Measurements from ENCODE around the gene VSIR.

The VSIR gene

DNA sequence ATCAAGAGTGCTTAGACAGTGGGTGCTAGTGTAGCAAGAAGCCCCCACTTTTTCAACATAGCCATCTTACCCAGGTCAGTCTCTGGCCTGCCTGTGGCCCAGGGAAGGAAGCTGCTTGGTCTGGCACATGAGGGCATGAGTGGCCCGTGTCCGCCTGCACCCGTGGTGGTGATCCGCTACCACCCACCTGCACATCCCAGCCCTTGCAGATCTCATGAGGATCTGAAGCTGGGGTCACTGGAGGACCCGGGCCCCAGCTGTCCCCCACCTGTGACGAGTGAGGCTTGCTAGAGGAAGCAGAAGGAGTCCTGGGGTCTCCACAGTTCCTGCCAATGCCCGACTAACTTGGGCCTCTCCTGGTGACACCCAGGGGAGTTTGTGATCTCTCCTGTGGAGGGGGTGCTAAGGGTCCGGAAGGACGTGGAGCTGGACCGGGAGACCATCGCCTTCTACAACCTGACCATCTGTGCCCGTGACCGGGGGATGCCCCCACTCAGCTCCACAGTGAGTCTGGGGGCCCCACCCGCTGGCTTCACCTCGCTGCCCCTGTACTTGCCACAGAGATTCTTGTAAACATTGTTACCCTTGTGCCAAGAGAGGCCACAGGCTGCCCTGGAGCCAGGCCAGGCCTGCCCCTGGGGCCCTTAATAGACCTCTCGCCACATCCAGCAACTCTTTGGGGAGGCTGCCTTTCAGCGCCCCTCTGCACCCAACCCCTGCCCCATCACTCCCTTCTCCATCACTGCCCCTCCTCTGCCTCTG lies 10.8 kb upstream of the VSIR start:
- in situ Hi-C loops (cut with HindIII; ENCODE audit: low sequenced_read_pairs) = no loop called here

DNA sequence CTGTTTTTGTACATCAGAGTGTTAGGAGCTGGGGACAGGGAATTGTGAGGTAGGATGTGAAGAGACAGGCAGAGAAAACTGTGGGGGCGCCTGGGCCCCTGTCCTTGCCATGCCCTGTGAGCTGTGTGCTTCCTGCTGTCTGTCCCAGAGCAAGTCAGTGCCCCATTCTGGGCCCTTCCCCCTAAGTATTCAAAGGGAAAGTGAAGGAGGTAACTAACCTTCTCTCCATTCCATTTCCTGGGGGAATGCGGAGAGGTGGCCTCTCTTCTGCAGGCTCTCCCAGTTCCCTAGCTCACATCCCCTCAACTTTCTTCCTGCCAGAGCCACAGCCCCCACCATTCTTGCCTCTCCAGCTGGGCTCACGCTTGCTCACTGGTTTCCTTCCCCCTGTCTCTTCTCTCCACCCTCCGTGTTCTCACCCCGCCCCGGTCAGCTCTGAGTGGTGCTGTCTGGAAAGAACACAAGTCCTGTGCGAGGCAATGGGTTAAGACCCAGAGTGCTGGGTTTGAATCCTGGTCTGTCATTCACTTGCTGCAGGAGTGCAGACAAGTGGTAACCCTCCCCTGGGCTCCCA lies 9.7 kb upstream of the VSIR start:
- in situ Hi-C loops (cut with HindIII; ENCODE audit: low sequenced_read_pairs) = no loop called here

DNA sequence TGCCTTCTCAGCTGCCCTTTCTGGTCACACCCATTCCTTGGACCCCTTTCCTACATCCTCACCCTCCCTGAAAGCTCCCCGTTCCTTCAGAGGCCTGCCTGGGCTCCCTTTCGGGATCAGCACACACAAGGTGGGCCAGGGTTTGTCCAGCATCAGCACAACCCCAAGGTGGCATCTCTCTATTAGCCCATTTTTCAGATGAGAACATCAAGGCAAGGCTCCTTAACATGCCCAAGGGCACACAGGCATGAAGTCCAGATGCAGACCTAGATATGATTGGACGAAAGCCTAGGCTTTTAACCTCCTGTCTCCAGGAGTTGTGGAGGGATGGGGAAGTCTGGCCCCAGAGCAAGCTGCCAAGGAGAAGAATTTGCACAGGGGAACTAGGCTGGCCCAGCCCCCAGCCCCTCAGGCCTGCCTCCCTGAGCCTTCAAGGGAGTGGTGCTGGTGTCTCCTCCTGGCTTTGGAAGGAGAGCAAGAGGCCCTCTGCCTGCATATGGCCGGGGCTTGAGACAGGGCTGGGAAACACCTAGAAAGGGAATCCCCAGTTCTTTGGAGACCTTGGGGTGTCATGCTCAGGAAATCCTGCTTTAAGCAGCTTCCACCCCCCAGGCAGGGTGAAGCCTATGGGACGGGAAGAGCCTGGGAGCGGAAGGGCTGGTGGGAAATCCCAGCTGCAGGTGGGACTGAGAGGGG lies 9.0 kb upstream of the VSIR start:
- in situ Hi-C loops (cut with HindIII; ENCODE audit: low sequenced_read_pairs) = no loop called here

DNA sequence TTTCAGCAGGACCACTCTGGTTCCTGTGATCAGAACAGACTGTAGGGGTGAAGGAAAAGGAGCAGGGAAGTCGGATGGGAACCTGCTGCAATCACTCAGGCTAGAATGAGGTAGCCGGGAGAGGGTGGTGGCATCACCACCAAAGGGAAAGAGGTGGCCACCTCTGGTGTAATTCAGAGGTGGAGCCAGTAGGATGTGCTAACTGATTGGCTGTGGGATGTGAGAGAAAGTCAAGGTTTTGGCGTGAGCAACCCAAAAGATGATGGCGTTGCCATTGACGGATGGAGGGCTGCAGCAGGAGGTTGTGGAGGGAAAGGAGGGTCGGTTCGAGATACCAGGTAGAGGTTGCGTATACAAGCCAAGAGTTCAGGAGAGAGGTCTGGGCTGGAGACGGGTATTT lies 7.4 kb upstream of the VSIR start:
- in situ Hi-C loops (cut with HindIII; ENCODE audit: low sequenced_read_pairs) = no loop called here

DNA sequence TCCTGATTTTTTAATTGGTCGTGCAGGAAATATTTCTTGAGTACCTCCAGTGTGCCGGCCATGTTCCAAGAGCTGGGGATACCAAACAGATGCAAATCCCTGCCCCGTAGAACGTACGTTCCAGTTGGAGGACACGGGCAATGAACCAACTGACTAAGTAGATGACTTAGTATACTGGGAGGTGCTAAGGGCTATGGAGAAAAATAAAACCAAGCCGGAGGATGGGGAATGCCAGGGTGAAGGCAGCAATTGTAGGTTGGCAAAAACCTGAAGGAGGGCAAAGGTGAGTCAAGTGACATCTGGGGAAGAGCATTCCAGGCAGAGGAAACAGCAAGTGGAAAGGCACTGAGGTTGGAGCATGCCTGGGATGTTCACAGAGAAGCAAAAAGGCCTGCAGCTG lies 6.8 kb upstream of the VSIR start:
- in situ Hi-C loops (cut with HindIII; ENCODE audit: low sequenced_read_pairs) = no loop called here

DNA sequence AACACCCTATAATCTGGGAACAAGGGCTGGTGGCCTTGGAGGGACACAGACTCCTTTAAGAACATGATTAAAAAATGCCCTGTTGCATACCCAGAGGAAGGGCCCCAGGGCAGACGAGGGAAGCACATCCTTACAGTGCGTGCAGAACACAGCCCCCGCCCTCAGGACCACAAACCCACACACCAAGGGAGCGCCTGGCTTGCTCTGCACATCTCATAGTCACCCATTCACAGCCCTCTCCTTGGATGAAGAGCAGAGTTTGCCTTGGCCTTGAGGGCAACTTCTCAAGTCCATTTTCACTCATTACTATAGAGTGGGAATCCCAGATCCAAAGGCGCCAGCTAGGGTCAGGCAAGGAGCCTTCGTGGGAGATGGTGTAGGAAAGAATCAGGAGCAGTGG lies 6.3 kb upstream of the VSIR start:
- in situ Hi-C loops (cut with HindIII; ENCODE audit: low sequenced_read_pairs) = no loop called here

DNA sequence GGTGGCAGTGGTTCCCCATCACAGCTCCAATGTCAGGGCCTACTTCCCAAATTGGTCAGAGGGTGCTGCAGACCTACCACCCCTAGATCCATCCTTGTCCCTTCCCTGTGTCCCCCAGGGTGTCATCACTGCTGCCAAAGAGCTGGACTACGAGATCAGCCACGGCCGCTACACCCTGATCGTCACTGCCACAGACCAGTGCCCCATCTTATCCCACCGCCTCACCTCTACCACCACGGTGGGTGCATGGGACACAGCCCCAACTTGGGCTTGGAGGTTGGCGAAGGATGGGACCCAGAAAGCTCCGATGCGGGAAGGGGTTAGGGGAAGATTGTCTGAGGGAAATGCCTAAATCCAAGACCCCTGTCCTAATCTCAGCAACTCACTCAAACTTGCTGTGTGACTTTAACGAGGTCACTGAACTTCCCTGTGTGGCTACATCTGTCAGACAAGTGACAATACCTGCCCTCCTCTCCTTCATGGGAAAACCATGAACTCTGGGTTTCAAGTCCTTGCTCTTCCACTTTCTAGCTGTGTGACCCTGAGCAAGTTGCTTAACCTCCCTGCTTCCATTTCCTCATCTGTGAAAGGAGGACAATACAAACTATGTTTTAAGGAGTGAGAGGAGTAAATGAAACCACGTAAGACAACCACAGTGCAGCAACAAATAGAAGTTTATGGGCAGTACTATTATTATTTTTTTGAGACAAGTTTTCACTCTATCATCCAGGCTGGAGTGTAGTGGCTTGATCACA lies 4.9 kb upstream of the VSIR start:
- in situ Hi-C loops (cut with HindIII; ENCODE audit: low sequenced_read_pairs) = no loop called here

DNA sequence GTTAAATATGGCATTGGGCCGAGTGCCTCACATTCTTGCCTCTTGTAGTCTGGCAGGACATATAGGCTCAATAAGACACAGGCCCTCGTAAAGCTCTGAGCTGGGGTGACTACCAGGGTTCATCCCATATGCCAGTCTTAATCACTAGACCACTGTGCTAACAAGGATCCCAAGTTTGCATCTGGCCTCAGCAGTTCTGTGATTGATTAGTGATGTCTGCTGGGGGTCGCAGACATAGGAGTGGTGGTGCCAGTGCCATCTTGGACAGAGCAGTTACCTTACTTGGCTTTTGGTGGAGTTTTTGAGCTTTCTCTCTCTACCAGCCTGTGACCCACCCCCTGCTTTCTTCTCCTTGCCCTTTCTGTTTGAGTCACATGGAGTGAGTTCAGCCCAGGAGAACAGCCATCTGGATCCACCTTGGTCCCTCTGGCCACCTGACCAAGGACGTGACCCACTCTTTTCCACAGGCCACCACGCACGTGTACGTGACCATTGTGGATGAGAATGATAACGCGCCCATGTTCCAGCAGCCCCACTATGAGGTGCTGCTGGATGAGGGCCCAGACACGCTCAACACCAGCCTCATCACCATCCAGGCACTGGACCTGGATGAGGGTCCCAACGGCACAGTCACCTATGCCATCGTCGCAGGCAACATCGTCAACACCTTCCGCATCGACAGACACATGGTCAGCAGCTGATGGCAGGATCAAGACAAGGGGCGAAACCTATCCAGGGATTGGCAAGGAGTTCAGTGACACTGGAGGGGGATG lies 4.1 kb upstream of the VSIR start:
- in situ Hi-C loops (cut with HindIII; ENCODE audit: low sequenced_read_pairs) = no loop called here

DNA sequence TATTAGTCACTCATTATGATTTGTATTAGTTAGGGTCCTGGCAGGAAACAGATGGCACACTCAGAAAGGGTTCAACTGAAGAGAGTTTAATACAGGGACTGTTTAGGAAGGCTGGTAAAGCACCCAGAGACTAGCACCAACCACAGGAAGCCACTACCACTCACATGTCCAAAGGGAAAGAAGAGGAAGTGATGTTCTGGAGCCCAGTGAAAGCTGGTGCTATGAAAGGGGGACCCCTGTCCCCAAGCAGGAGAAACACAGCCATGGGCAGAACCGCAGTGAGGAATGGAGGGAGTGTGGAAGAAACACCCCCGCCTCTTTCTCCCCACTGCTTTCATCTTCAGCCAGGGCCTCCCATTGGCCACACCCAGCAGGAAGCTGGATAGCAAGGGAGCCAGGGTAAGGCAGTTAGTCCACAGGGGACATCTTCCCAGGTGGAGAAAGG lies 3.2 kb upstream of the VSIR start:
- in situ Hi-C loops (cut with HindIII; ENCODE audit: low sequenced_read_pairs) = no loop called here

DNA sequence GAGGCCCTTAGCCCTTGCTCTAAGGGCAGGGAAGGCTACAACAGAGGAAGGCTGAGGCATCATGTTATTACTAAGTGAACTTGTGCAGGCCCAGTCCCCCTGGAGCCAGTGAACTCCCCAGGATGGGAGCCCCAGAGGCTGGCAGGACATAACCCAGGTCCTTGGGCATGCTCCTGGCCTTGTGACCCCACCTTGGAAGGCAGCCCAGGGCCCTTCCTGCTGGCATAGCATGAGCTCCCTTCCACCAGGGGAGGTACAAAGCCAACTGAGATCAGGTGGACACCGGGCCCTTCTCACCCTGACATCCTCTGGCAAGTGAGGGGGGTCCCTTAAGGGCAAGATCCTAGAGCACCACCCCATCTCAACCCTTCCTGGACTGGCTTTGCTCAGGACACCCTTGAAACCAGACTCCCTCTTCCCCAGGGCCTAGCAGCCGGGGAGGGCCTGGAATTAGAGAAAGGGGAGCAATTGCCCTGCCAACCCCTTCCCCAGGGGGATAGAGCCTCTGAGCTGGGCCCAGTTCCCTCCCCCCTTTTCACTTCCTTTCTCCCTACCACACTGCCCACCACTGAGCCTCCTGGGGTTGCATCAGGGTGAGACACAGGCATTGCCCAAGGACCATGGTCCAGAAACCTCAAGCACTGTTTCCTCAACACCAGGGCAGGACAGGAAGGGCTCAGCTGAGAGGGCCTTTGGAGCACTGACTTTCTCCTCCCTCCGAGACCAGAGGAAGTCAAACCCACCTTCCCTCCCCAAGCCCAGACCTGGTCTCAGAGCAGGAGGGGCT lies 1.8 kb upstream of the VSIR start:
- in situ Hi-C loops (cut with HindIII; ENCODE audit: low sequenced_read_pairs) = no loop called here

DNA sequence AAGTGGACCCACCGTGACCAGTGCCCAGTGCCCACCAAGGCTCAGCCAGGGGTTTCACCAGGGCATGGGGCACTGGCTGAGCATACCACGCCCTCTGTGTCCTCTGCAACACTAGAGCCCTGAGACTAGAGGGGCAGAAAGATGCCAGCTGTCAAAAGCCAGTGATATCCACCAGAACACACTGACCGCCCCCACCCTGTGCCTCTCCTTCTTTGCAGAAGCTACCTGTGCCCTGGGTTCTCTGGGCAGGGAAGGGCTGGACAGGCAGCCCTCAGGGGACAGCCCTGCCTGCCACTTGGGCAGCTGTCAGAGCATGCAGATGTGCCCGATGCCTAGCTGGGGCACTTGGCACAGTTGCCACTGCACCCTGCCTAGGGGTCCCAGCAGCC lies 494 bp downstream of the VSIR start:
- in situ Hi-C loops (cut with HindIII; ENCODE audit: low sequenced_read_pairs) = no loop called here

DNA sequence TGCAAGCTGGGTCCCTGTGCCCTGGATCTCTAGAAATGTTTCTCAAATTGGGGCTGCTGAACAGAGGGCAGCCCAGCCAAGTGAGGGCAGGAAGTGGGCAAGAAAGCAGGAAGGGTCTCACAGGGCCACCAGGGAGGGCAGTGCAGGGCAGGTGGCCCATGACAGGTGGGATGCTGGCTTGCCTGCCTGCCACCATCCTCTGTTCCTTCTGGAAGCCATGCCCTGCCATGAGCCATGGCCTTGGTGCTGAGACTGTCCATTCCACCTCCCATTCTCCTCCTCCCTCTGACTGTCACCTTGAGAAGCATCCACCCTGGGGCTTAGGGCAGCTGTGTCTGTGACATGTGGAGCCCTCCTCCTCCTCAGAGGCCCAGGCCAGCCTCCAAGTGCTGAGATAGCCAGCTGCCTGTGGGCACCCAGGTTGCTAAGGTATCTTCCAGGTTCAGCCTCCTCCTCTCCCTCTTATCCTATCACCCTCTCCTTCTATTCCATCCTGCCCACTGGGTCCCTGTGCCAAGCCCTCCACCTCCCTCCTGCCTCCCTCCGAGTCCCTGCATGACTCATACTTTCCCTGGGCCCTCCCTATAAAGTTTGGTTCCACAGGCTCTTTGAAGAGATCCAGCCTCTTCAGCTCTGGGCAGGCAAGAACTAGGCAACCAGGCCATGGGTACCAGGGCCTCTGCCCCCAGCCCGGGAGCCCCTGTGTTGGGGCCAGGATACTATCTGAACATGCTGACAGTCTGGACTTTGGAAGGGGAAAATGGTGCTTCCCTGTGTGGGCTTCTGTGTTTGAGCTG lies 1.3 kb downstream of the VSIR start:
- in situ Hi-C loops (cut with HindIII; ENCODE audit: low sequenced_read_pairs) = no loop called here

DNA sequence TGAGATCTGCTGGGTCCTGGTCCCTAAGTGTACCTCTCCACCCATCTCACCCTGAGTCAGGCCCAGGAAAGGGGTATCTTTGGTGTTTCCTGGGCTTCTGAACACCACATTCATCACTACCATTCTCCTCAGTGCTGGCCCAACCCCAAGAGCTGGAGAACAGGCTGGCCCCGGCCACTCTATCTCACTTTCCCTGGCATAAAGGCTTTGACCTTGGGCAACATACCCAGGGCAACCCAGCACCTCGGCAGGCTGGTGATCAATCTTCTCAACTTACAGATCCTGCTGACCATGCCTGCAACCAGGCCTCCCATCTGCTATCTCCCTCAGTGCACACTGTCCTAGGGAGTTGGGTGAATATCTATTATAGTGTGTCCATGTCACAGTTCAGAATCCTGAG lies 2.1 kb downstream of the VSIR start:
- in situ Hi-C loops (cut with HindIII; ENCODE audit: low sequenced_read_pairs) = no loop called here

DNA sequence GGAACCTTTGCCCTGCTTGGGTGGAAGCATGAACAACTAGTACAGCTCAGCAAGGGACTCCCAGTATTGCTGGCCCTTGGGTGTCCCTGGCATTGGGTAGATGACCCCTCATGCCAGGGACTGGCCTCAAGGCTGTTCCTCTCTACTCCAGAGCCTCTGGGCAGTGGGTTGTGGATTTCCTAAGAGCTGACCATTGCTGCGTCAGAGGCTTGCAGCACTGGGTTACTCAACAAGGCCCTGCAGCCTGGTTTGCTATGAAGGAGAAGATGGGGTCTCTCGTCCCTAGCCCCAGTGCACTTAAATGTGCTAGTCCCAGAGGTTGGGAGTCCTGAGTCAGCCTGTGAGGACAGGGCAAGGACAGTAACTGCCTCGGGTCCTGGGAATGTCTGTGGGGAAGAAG lies 2.5 kb downstream of the VSIR start:
- in situ Hi-C loops (cut with HindIII; ENCODE audit: low sequenced_read_pairs) = no loop called here

DNA sequence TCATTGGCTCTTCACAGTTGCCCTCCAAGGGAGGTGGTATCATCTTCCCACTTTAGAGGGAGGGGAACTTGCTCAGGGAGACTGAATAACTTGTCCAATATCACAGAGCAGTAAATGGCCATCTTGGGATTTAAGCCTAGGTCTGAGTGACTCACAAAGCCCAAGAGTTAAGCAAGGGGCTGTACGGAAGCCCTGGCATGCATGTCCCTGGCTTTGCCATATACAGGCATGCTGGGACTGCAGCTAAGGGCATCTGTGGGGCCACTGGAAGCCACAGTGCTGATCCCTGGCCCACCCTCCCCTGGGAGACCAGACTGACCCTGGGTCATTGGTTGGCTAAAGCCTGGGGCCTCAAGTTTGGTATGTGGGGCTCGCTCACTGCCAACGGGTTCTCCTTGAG lies 3.1 kb downstream of the VSIR start:
- in situ Hi-C loops (cut with HindIII; ENCODE audit: low sequenced_read_pairs) = no loop called here

DNA sequence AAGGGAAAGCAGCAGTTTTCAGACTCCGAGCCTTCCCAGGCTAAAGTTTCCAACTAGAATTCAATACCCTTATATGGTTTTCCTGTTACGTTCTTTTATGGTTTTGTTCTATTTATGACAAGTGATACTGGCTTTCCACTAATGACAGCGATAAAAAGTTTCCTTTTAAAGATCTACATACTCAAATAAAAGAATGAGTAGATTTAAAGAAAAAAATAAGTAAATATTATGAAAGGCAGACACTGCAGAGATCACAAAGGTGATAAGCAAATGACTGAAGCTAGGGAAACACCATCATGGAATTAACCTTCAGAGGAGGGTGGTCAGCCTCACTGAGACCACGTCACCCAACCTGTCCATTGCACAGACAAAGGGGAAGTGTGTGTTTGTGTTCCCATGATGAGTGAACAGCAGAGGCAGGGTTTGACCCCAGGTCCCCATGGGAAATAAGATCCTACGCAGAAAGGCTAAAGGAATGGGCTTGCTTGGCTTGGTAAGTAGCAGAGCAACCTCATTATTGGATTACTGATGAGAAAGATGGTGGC lies 4.0 kb downstream of the VSIR start:
- in situ Hi-C loops (cut with HindIII; ENCODE audit: low sequenced_read_pairs) = no loop called here

DNA sequence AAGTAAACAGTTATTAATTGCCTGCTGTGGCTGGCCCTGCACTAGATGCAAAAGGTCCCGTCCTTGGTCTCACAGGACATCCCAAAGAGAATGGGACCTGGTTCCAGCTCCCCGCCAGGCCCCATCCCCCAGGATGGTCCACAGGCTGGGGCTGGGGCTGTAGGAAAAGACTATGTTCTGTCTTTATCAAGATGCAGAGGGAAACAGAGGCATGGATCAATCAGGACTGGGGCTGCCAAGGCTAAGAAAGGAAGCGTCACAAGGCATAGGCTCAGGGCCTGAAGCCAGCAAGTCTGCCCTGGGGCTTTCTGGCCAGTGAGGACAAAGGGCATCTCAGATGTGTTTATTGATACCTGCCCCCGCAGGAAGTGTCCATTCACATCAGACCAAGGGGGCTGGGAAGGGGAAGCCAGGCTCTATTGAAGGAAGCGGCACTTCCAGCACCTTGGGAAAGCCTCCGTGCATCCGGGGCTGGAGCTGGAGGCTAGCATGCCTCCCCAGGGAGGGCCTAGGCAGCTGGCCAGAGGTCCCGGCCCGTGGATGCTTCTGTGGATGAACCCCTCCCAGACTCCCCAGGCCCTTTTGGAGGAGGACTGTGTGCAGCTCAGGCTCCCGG lies 5.8 kb downstream of the VSIR start:
- in situ Hi-C loops (cut with HindIII; ENCODE audit: low sequenced_read_pairs) = no loop called here

DNA sequence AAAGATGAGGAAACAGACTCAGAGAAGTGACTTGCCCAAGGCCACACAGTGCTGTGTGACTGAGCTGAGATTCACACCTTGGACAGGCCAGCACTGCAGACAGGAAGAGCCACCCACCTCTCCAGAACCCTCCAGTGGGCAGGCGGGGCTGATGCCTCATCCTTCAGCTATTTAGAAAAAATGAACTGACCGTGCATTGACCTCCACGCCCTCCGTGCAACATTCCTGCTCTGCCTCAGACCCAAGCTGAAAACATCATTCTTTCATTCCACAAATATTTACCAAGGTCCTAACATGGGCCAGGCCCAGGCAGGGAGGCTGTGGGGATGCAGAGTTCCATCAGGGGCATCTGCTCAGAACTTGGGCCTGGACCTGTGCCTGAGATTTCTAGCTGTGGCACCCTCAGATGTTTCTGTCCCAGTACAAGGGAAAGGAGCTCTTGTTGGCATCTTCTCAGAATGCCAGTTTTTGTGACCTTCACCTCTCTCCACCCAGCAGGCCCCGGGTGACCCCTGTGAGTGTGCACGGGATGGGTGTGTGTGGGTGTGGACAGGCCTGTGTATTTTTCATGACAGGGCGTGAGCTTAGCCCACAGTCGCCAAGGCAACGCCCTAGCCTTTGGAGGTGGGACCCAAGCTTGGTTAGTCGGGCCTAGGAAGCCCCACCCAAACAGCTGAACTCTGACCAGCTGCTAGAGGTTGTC lies 6.5 kb downstream of the VSIR start:
- in situ Hi-C loops (cut with HindIII; ENCODE audit: low sequenced_read_pairs) = no loop called here
